ENCODE measurements around the gene CFAP299.
"Not testable (repeated sequence)": the region's sequence is repeated elsewhere in the genome, so short reads cannot be mapped to it uniquely, and the experiment has no call there.

CFAP299 gene

GRCh38 chr4:80798082-80798481 is 462.6 kb downstream of the CFAP299 start:
- no peak for TF ChIP-seq CTCF (IDR thresholded peaks at IDR 0.05; ENCODE audit: low read depth, low read length, missing control alignments)
- no peak for DNase-seq (ENCODE audit: extremely low read depth, low read depth)
- no peak overlapping the region for H3K4me3 ChIP-seq (replicated peaks; ENCODE audit: low read depth, low read length)

- not testable (repeated sequence) for H3K4me3 ChIP-seq (replicated peaks; ENCODE audit: low read depth, low read length); DNase-seq (ENCODE audit: extremely low read depth, low read depth)
These were observed 465.2 kb downstream of the CFAP299 start for GRCh38 chr4:80800719-80801118.

- TF ChIP-seq CTCF (IDR thresholded peaks at IDR 0.05; ENCODE audit: low read depth, low read length, missing control alignments): no peak
- DNase-seq (ENCODE audit: extremely low read depth, low read depth): no peak
- H3K4me3 ChIP-seq (replicated peaks; ENCODE audit: low read depth, low read length): no peak overlapping the region
These were observed 467.8 kb downstream of the CFAP299 start for GRCh38 chr4:80803337-80803736.

- TF ChIP-seq CTCF (IDR thresholded peaks at IDR 0.05; ENCODE audit: low read depth, low read length, missing control alignments): no peak
- no peak for DNase-seq (ENCODE audit: extremely low read depth, low read depth)
- no peak overlapping the region for H3K4me3 ChIP-seq (replicated peaks; ENCODE audit: low read depth, low read length)
These were observed 470.9 kb downstream of the CFAP299 start for GRCh38 chr4:80806472-80806871.

GRCh38 chr4:80809039-80809729 is 473.7 kb downstream of the CFAP299 start:
- no peak for DNase-seq (ENCODE audit: extremely low read depth, low read depth)
- no peak for TF ChIP-seq CTCF (IDR thresholded peaks at IDR 0.05; ENCODE audit: low read depth, low read length, missing control alignments)
- H3K4me3 ChIP-seq (replicated peaks; ENCODE audit: low read depth, low read length): no peak overlapping the region

- no peak overlapping the region for H3K4me3 ChIP-seq (replicated peaks; ENCODE audit: low read depth, low read length)
- no peak for DNase-seq (ENCODE audit: extremely low read depth, low read depth)
- TF ChIP-seq CTCF (IDR thresholded peaks at IDR 0.05; ENCODE audit: low read depth, low read length, missing control alignments): no peak
These were observed 475.9 kb downstream of the CFAP299 start for GRCh38 chr4:80811406-80811805.

GRCh38 chr4:80812145-80812544 is 476.6 kb downstream of the CFAP299 start:
- DNase-seq (ENCODE audit: extremely low read depth, low read depth): no peak
- H3K4me3 ChIP-seq (replicated peaks; ENCODE audit: low read depth, low read length): no peak overlapping the region
- no peak for TF ChIP-seq CTCF (IDR thresholded peaks at IDR 0.05; ENCODE audit: low read depth, low read length, missing control alignments)

All from HFF-Myc (cell line).